Measurements from ENCODE around the gene PRL. TPM values are rescaled to one million over a fixed set of nuclear protein-coding genes. Genes with fewer than 3 reads are reported as not detected.
A peak's percentile ranks its signal among the peaks of the same experiment; 100 is the strongest.

Gene PRL
- total and polyA plus RNA-seq, 2 of the 8 experiments (the other 6 are each of a cell fraction or from before 2014, with no cell fraction given), result not detected

GRCh38 chr6:22249711-22250350, 47.0 kb downstream of the PRL start:
- H4K8ac ChIP-seq (ENCODE audit: extremely low read depth, insufficient read depth, low read length), result no peak overlapping the region
- H3K36me3 ChIP-seq (ENCODE audit: control insufficient read depth in 2 of 4, insufficient read depth in 4 of 4, low read length in 3 of 4), result no peaks in the 10 kb centered on the region
- DNase-seq (ENCODE audit: low read depth in 1 of 2, low spot score in 2 of 2) (no peak), FAIRE-seq (no peak)
- no peak overlapping the region for H2BK120ac ChIP-seq (replicated peaks; ENCODE audit: low read depth, low read length)
- no peak overlapping the region for H3K14ac ChIP-seq (ENCODE audit: insufficient read length)
- H3K79me2 ChIP-seq (ENCODE audit: control insufficient read depth in 1 of 2, insufficient read depth in 2 of 2, low read length in 2 of 2), result no peaks in the 10 kb centered on the region
- no peak overlapping the region for H2BK5ac ChIP-seq (ENCODE audit: low read depth, low read length)
- no peak overlapping the region; the same call in 1 of the 2 replicates for H3K18ac ChIP-seq (ENCODE audit: extremely low read depth, low read length)
- H3K9me3 ChIP-seq (ENCODE audit: insufficient read depth in 2 of 2, low read depth in 1 of 2, low read length in 1 of 2), result no peaks in the 10 kb centered on the region
- H3K9ac ChIP-seq (replicated peaks in 1 of 4; ENCODE audit: extremely low read depth in 1 of 4, low read depth in 3 of 4, low read length in 3 of 4), result no peak overlapping the region
- no peaks in the 10 kb centered on the region for H3K27me3 ChIP-seq (replicated peaks in 1 of 4; ENCODE audit: control insufficient read depth in 3 of 4, extremely low read depth in 1 of 4, insufficient read depth in 3 of 4, low read length in 3 of 4)
- no peak overlapping the region for H2BK15ac ChIP-seq (ENCODE audit: low read length)
- ChIA-PET CTCF (ENCODE audit: partially characterized antibody) (interaction anchor here (0.6 to 1.4 kb wide), 2 partner anchors 69 to 313 kb away, joined by 3 to 5 read pairs; no protein-coding TSS in a partner anchor), POLR2A (ENCODE audit: partially characterized antibody) (no interaction called here)
- no peak overlapping the region for H3K4ac ChIP-seq (replicated peaks; ENCODE audit: insufficient read length, low read depth, low read length)
- no peaks in the 10 kb centered on the region for H3K79me1 ChIP-seq (ENCODE audit: low read depth, low read length)
- no peak overlapping the region for H3K23ac ChIP-seq (ENCODE audit: insufficient read length)
- no peak overlapping the region for H2BK20ac ChIP-seq (ENCODE audit: low read length)
- no peak overlapping the region for H2AK5ac ChIP-seq (ENCODE audit: low read depth, low read length)
- 0 out of 2 replicates have a peak overlapping the region, but pooled peaks have one; percentile 17 for H3K27ac ChIP-seq (ENCODE audit: low read depth, low read length)
- no peak overlapping the region for H4K91ac ChIP-seq (replicated peaks; ENCODE audit: insufficient read length, low read length)
- 73% methylated on average over 9 of the region's 9 CpGs; no CpG with 5 or more reads in 1 of the 2 experiments for WGBS, 2 experiments (ENCODE audit: extremely low coverage in 1 of 2, insufficient coverage in 1 of 2, insufficient read length in 1 of 2, insufficient replicate concordance in 2 of 2, low coverage in 1 of 2, low lambda C conversion rate in 2 of 2, missing lambda C conversion rate in 1 of 2)
- H4K20me1 ChIP-seq (replicated peaks in 1 of 2; ENCODE audit: control insufficient read depth in 1 of 2, insufficient read depth in 2 of 2, low read length in 2 of 2), result no peaks in the 10 kb centered on the region
- peak overlapping the region; percentile 35 for H4K5ac ChIP-seq (ENCODE audit: insufficient read length, low read depth, low read length)
- H2AFZ ChIP-seq (ENCODE audit: low read length), result no peak overlapping the region
- H3K23me2 ChIP-seq (ENCODE audit: low read depth, low read length), result no peaks in the 10 kb centered on the region; the same call in 1 of the 2 replicates
- peak overlapping the region; percentile 31 to 63 for H3K4me2 ChIP-seq (ENCODE audit: insufficient read depth in 1 of 2, low read depth in 2 of 2, low read length in 2 of 2)
- no peak overlapping the region for H3K56ac ChIP-seq (replicated peaks; ENCODE audit: insufficient read length, low read depth, low read length)
- H3K4me1 ChIP-seq (replicated peaks in 1 of 4; ENCODE audit: control insufficient read depth in 3 of 4, insufficient read depth in 4 of 4, low read length in 3 of 4), result peaks cover 0 to 12% (median 6%) of the 10 kb centered on the region in 4 experiments; a peak in 4 of 7 replicates
- no peak overlapping the region for H2BK12ac ChIP-seq (ENCODE audit: low read depth, low read length)
- peak overlapping the region in 1 of 4 experiments; percentile 30; a peak in 2 of 8 replicates for H3K4me3 ChIP-seq (ENCODE audit: extremely low read depth in 1 of 4, insufficient read depth in 2 of 4, low read depth in 3 of 4, low read length in 4 of 4)
- TF ChIP-seq EP300 (IDR thresholded peaks at IDR 0.05; ENCODE audit: borderline replicate concordance in 1 of 2, low read depth in 2 of 2, low read length in 2 of 2) (no peak), RXRA (IDR thresholded peaks at IDR 0.05; ENCODE audit: insufficient read depth, low read depth, low read length) (no peak), YY1 (IDR thresholded peaks at IDR 0.05; ENCODE audit: low read depth, low read length) (no peak), GTF2F1 (IDR thresholded peaks at IDR 0.05; ENCODE audit: borderline replicate concordance, low read depth, low read length) (no peak), SIRT6 (IDR thresholded peaks at IDR 0.05; ENCODE audit: low read length) (no peak), TCF12 (IDR thresholded peaks at IDR 0.05; ENCODE audit: low read depth, low read length) (no peak), ATF2 (IDR thresholded peaks at IDR 0.05; ENCODE audit: low read length) (no peak), TAF1 (IDR thresholded peaks at IDR 0.05; ENCODE audit: low read depth, low read length) (no peak), SAP30 (IDR thresholded peaks at IDR 0.05; ENCODE audit: insufficient read depth, insufficient replicate concordance, low read length) (no peak), ASH2L (IDR thresholded peaks at IDR 0.05; ENCODE audit: low read length) (no peak), EZH2 (IDR thresholded peaks at IDR 0.05; ENCODE audit: low read depth, low read length, severe bottlenecking) (no peak)
